Thyroid gland (tissue), 4 donors: ENCODE results near the gene SYT3.

Experiments used
- CTCF ChIP-seq, 6 experiments: fragments of 200-600 bp in 3 of 6; fragments of 450-650 bp in 3 of 6; sonication (generic) in 3 of 6; IDR thresholded peaks; one replicate each; pipeline ENCODE4 v1.5.1; 2016 to 2019; ENCODE audit warnings: antibody characterized with exemption in 6 of 6, mild to moderate bottlenecking in 2 of 6, inconsistent platforms in 1 of 6, moderate library complexity in 1 of 6
- POLR2A ChIP-seq, 2 donors: fragments of 450-650 bp; IDR thresholded peaks; one replicate each; pipeline ENCODE4 v1.6.1; 2017; ENCODE audit warnings: antibody characterized with exemption in 2 of 2, mild to moderate bottlenecking in 2 of 2, moderate library complexity in 1 of 2

DNA sequence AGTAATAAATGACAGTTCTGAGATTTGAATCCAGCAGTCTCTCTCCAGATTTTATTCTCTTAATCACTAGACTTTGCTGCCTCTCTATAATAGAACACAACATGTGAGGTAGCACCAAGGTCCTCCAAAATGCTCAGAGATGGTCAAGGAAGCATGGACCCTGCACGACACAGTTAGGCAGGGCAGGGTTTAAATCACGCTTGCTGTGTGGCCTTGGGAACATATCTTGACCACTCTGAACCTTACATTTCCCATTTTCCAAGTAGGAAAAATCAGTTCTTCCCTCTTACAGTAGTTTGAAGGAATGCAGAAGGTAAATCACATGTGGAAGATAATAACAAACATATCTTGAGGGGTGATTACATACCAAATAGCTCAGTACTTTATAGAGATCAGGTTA is 6.3 kb downstream of the SYT3 start:
- TF ChIP-seq CTCF (IDR thresholded peaks at IDR 0.05) (no peak), POLR2A (IDR thresholded peaks at IDR 0.05) (no peak)
